GM21786 (cell line): ENCODE measurements around the gene DNAL1.
"Not testable (repeated sequence)": the region's sequence is repeated elsewhere in the genome, so short reads cannot be mapped to it uniquely, and the experiment has no call there.

ENCODE experiments used
- ATAC-seq: cut with Tn5 transposase; IDR thresholded peaks from one replicate; pipeline ENCODE4 v1.9.1; 2021; ENCODE audit not compliant: unreplicated experiment

The DNAL1 gene

GRCh38 chr14:73696466-73697400 lies 51.9 kb downstream of the DNAL1 start:
- peak; percentile 78 for ATAC-seq

- peak; percentile 57 for ATAC-seq
Observed at GRCh38 chr14:73700325-73700724, 55.5 kb downstream of the DNAL1 start.

- not testable (repeated sequence) for ATAC-seq
Observed at GRCh38 chr14:73708076-73708475, 63.3 kb downstream of the DNAL1 start.

DNA sequence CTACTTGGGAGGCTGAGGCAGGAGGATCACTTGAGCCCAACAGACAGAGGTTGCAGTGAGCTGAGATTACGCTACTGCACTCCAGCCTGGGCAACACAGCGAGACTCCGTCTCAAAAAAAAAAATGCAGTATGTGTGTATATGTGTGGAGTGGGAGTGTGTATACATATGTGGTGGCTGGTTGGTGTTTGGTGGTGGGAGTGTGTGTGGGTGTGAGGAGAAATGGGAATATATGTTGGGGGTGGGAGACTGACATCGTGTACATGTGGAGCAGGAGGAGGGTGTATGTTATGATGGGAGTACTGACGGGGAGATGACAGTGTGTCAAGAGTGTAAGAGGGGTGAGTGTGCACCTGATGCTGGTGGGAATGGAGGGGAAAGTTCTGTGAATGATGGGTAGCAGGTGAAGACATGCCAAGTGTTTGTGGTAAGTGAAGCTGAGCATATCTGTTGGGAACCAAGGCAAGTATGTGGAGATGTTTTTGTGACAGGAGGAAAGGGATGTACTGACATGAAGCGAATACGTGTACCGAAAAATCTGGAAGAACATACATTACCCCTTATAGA lies 65.2 kb downstream of the DNAL1 start:
- no peak for ATAC-seq

DNA sequence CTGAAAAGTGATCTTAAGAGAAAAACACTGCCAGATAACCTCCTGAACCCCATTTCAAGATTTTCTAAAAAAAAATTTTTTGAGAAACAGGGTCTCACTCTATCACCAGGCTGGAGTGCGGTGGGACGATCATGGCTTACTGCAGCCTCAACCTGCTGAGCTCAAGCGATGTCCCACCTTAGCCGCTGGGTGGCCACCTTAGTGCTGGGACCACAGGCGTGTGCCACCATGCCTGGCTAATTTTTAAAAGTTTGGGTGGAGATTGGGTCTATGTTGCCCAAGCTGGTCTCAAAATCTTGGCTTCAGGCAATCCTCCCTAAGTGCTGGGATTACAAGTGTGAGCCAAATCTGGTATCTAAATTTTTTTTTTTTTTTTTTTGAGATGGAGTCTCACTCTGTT lies 66.0 kb downstream of the DNAL1 start:
- no peak for ATAC-seq

GRCh38 chr14:73712071-73712506 lies 67.3 kb downstream of the DNAL1 start:
- ATAC-seq, result no peak

DNA sequence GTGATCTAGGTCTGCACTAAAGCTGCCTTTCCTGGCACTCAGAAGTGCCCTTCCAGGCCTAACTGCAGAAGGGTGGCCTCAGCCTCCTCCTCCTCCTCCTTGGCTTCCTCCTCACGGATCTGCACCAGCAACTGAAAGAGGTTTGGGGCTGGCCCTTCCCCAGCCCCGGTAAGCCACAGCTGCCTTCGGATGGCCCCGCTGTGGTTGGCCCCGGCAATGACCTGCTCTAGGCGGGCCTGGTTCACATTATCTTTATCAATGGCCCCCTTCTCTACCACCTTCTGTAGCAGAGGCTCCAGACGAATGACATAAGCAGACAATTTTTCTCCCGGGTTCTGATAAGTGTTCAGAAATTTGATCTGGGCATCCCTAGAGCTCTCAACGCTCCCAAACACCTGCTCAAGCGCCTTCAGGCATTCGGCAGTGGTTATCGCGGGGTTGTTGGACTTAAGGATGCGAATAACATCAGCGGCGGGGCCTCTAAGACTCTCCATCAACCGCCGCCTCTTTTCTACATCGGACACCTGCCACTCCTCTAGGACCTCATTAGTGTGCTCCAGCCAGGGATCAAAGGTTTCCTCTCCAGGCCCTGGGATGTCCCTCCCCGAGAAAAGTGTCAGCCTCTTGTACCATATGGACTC lies 67.9 kb downstream of the DNAL1 start:
- no peak for ATAC-seq

DNA sequence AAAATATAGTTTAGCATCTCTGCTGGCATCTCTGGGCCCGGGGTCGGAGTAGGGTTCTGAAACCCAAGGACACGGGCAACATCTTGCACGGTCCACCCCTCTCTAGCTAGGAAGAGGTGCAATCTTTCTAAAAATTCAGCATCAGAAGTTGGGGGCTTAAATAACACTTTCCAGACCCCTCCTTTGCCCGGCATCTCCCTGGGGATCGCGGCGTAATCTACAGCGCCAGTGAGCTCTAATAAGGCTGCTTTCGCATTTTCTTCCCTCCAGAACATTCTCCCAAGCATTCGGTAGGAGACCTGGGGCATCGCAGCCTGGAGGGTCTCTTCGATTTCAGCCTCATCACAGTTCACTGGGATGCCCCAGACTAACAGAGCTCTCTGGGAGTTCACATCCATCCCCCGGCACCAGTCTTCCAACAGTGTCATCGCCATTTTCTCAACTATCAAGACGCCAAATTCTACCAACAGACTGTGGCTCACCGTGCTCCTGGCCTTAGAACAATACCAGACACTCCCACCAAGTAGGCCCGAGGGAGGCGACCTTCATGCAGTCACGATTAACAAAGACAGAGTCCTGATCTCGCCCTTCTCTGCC lies 68.5 kb downstream of the DNAL1 start:
- no peak for ATAC-seq

DNA sequence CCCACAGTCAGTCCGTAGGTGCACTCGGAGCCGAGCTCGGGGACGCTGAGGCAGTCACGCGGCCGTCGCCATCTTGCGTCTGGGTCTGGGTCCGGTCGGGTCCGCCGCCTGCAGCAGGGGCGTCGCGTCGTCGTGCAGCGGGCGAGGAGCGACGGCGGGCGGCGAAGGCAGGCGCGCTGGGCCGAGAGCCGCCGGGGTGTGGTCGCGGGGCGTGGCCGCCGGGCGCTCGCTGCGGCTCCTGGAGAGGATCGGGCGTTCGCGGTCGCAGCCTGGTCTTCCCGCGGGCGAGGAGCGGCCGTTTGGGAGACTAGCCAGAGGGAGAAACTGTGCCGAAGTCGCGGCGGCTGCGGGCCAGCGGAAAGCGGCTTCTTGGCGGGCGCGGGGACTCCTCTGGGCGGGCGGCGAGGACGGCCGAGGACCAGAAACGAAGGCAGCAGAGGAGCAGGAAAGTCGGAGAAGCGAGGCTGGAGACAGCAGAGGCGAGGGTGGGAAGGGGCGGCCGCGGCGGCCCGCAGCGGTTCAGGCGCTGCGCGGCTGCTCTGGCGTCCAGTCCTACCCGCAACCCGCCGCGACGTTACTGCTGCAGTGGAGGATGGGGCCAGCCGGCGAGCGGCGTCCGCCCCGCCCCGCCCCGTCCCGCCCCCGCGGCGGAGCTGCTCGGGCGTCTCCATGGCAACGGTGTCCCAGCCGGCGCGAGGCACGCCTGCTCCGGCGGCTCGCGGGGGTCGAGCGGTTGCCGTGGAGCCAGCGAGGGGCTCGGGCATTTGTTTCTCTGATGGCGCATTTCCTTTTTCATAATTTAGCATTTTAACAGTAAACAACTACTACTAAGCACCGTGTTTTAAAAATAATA lies 69.2 kb downstream of the DNAL1 start, which contains the start of gene PNMA1:
Gene PNMA1, minus strand, starts transcription at position 582 of the 853 bp plus-strand sequence. CDS start 745 bp downstream, outside the sequence.
- ATAC-seq, result peak; percentile 60

DNA sequence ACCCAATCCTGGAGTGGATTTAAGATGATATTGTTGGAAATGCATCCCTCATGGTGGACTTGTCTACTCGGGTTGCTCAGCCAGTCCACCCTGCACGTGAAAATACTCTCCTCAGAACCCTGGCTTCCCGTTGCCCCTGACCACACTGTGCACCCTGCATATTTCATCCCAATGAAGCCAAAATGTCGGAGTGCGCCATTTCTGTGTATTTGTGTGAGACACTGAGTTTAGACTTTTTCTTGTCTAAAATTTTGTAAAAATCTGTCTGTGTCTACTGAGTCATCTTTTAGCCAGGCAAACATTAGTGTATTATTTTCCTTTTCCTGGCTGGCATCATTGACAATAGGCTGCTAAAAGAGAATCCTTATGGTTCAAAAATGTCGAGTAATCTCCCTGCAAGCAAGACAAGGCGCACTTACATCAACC lies 69.9 kb downstream of the DNAL1 start:
- peak; percentile 13 for ATAC-seq

DNA sequence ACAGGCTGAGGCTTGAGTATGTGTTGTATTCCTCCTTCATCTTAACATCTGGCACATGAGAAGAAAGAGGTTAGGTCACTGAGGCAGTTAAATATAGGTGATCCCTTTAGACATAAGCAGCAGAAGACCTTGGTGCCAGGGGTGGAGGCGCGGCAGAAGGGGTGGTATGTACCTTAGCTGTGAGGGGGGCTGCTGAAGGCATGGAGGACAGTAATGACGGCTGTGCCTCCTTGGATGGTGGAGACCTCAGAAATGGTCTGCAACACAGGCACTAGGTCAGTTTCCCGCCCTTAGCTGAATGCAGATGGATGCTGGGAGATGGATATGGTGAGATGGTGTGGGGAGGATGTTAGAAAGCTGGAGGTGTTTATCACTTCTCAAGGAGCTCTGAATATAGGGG lies 70.9 kb downstream of the DNAL1 start:
- no peak for ATAC-seq

DNA sequence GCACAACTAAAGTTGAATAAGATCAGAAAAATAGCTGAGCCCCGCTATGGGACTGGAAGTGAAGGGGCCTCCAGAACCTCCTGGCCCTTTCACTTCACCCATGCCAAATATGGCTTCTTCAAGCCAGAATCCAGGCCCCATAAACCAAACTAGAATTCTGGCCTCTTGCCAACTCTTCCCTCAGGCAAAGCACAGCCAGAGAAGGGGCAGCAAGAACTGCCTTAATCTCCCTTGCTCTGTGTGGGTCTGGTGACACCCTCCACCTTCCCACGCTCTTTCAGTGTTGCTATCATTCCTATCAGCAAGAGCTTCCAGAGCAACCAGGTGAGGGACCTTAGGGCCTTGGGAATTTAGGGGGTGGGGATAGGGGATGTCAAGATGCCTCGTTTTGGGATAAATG lies 72.5 kb downstream of the DNAL1 start:
- no peak for ATAC-seq

GRCh38 chr14:73717711-73718417 lies 73.1 kb downstream of the DNAL1 start:
- no peak for ATAC-seq

DNA sequence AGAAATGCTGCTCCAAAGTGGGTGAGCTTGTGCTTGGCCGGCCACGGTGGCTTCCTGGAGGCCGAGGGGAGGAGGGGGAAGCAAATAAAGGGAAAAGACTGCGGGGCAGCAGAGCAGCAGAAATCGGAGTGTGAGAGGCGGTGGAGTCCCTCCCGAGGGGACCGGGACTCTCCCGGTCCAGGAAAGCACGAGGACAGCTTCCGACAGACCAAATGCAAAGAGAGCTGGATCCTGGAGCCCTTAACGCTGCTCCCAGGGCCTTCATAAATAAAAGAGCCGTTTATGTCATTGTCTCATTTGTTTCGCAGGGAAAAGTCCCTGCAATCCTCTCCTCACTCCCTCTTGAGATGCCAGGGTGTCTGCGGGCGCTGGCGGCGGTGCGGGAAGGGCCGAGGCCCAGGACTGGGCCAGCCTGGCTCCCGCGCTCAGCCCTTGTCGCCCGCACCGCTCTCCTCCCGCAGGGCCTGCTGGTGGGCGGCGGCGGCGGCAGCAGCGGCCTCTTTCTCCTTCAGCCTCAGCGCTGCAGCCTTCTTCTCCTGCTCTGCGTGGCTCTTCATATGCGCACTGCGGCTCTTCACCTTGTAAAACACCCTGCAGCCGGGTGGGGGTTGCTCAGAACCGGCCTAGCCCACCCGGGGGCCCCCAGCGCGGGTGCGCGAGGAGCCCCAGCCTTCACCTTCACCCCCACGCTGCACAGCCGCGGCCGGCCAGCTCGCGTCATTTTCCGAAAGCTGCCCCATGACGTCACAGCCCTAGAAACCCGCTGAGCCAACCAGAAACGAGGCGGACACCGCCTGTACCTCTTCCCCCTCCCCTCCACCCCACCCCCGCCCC lies 73.8 kb downstream of the DNAL1 start:
- no peak for ATAC-seq

DNA sequence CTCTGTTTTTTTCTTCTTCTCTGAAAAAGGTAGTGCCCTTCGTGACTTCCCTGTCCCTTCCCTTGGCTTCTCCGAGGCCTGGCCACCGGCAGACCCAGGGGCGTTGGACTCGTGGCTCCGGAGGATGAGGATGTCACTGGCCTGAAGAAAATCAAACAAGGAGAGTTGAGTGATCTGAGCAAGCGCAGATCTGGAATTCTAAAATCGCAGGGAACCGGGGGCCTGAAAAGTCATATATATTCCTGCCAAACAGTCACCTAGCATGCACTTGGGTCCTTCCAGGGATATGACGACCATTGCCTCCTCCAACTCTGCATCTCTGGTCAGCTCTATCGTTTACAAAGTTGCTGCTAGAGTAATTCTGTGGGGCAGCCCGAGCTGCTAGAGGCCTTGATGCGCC lies 74.6 kb downstream of the DNAL1 start:
- no peak for ATAC-seq

- ATAC-seq, result no peak
Observed at GRCh38 chr14:73719791-73720190, 75.0 kb downstream of the DNAL1 start.

GRCh38 chr14:73720636-73721035 lies 75.8 kb downstream of the DNAL1 start:
- ATAC-seq, result no peak

DNA sequence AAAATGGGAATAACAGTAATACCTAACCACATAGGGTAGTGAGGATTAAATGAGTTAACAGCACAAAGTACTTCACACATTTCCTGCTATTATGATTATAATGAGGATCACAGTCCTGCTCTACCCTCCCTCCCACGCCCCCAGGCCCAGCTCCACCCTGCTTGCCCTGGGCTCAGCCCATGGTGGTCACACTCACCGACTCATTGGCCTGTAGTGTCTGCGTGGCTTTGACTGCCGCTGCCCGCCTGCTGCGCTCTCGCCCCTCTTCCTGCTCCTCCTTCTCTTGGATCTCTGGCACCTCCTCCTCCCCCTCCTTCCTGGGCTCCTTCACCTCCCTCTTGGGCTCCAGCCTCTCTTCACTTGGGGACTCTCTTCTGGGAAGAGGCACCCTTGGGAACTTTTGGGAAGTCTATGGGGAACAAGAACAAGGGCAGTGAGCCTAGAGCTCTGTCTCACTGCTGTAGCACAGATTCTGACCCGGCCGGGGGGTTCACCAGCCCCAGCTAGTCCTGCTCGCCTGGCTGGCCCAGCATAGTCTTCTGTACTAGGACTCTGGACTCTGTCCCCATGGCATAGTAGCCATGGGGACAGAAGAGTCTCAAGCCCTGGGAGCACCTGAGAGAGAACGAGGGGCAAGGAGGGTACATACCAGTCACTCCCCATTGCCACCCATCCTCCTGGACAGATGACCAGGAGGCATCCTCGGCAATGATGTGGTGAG lies 76.5 kb downstream of the DNAL1 start:
- no peak for ATAC-seq
